Caki2 (cell line): ENCODE results near the gene RGS6. TPM values are rescaled to one million over a fixed set of nuclear protein-coding genes. Genes with fewer than 3 reads are reported as not detected.
A peak's percentile ranks its signal among the peaks of the same experiment; 100 is the strongest.

Experiments used
- DNase-seq: peaks from one replicate; pipeline ENCODE4 v3.0.0-alpha.2; 2015; ENCODE audit warnings: low read depth
- in situ Hi-C: cut with HindIII; loops from 2 replicates; pipeline ENCODE4 v1.10.0; 2016; ENCODE audit warnings: low sequenced_read_pairs, low pct_unique_long_range_greater_than_20kb, mixed read lengths
- total RNA-seq: library from RNA; depleted of rRNA; stranded (reverse); fragments of >200 nt; shearing (Covaris generic); gene quantifications from 2 replicates; pipeline ENCODE4 v1.2.3, GENCODE V29; 2014; ENCODE audit warnings: low replicate concordance

The RGS6 gene
- total RNA-seq, 1 experiment from 2014 or later, result not detected

DNA sequence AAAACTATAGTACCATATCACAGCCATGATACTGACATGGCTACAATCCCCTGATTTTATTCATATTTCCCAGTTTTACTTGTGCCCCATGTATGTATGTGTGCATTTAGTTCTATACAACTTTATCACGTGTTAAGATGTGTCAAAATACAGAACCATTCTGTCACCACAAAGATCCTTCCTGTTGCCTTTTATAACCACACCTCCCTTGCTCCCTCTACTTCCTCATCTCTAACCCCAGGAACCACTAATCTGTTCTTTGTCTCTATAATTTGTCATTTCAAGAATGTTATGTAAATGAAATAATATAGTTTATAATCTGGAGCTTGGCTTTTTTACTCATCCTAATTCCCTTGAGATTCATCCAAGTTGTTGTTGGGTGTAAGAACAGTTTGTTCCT, 603.3 kb downstream of the RGS6 start:
- no peak for DNase-seq
- in situ Hi-C loops, result no loop called here

DNA sequence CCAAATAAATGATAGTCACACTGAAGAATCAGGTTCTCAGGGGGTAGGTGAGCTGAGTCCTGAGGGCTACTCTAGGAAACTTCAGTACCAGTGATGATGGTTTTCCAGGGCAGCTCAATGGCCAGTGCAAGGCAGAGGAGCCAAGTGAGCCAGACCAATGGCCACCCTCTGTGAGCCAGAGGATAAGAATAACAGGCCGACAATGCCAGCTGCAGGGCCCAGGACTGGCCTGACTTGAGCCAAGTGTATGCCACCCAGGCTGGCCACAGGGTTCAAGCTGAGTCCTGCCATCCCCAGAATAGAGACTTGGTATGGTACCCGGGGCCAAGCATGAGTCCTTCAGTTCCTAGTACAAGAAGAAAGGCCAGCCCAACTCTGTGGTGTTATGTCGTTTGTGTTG, 606.2 kb downstream of the RGS6 start:
- in situ Hi-C loops, result no loop called here

DNA sequence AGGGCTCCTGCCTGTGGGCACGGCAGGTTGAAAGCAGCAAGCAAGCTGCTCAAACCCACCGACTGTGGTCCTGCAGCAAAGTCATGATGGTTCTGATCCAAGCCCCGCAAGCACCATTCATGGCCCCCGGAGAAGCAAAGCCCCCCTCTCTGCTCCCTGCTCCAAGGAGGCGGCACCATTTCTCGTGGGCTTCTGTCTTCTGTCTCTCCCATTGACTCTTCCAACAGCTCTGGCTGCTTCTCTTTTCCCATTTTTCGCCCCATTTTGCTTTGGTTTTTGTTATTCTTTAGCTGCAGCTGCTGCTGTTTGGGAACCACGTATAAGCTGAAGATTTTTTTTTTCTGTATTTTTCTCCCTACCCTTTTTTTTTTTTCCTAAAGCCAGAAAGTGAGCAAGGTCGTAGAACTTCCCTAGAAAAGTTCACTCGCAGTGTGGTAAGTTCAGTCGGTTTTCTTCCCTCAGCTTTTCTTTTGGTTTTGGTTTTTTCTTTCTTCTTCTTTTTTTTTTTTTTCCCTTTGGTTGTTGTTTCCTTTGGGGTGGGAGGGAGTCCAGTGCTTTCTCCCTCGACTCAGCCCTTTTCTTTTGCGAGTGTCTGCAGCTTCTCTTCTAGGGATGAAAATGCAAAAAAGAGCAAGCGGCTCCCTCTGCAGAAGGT, 607.6 kb downstream of the RGS6 start:
- in situ Hi-C loops, result no loop called here

More for the DNA sequence above, 606.2 kb downstream of the RGS6 start:
- DNase-seq, result no peak

DNA sequence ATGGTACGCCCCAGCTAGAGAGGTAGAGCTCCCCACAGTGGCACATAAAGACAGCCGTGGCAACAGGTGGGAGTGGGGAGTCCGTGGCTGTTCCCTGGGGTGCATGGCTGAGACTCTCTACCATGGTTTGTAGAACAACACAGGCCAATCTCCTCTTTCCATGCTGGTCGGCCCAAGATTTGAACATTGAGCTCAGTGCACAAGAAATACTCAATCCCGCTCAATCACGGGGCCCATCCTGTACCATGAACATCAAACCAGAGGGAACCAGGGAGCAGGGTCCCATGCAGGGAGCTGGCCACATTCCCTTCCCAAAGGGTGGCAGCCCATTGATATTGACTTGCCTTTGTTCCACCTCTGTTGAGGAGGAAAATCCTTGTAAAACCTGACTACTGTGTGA, 608.6 kb downstream of the RGS6 start:
- in situ Hi-C loops, result no loop called here
- no peak for DNase-seq

More for the DNA sequence above, 607.6 kb downstream of the RGS6 start:
- DNase-seq, result no peak

DNA sequence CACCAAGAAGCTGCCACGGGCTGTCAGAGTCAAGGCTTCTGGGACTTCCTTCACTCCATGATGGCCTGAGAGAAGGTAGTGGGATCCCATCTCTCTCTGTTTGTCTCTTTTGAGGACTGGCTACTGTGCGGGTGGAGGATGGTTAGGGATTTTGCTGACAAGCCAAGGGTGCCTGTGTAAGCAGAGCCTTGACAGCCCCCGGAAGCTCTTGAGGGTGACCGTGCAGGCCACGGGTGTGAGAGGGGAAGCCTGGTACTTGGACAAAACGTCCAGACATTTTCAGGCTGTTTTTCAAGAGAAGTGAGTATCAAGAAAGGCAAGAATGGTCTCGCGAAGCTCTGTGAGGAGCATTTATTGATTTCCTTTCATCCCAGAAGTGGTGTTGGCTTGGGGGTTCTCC, 609.3 kb downstream of the RGS6 start:
- DNase-seq, result no peak
- in situ Hi-C loops, result no loop called here

DNA sequence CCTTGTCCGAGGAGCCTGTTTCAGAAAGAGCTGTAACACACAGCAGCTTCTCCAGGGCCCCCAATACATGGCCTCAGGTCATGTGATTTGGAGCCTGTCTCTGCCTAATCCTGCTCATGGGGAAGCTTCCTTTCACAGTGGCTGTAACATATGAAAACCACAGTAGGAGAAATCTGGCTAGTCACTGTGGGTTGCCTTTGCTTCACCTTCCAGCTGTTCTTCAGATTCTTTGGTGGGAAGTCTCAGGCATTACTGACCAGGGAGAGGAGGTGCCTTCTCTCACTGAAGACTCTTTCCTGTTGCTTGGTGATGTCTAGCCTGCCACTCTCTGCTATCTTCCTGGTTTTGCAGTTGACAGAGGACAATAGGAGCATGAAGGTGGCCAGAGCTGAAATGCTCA, 611.1 kb downstream of the RGS6 start:
- DNase-seq, result no peak
- in situ Hi-C loops, result no loop called here

DNA sequence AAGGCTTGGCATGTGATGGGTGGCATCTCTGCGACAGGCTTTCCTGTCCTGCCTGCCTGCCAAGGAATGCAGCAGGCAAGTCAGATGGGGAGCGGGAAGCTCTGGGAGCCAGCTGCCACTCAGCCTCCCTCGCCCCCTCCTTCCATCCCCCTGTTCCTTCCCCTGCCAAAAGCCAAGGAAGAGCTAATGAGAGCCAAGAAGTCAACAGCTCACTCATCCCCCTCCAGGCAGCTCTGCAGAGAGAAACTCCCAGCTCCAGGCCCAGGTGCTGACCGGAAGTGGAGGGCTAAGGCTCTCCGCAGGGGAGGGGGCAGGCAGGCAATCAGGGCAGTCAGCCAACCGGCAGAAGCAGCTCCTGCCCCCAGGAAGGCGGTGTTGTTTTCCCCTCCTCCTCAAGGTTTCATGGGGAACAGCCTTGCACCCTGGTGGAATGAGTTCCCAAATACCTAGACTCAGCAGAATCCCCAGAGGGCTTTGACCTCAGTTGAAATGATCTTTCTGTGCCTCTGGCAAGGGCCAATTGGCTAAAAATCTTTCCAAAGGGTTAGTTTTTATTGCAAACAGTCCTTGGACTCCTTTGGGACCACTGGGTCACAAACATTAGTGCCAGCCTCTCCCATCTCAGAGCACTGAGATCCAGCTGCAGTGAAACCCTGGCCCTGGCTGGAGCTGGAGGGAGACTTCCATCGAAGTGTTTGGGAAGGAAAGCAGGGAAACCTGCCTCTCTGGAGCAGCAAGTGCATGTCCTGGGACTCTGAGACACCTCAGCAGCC, 612.6 kb downstream of the RGS6 start:
- DNase-seq, result no peak

DNA sequence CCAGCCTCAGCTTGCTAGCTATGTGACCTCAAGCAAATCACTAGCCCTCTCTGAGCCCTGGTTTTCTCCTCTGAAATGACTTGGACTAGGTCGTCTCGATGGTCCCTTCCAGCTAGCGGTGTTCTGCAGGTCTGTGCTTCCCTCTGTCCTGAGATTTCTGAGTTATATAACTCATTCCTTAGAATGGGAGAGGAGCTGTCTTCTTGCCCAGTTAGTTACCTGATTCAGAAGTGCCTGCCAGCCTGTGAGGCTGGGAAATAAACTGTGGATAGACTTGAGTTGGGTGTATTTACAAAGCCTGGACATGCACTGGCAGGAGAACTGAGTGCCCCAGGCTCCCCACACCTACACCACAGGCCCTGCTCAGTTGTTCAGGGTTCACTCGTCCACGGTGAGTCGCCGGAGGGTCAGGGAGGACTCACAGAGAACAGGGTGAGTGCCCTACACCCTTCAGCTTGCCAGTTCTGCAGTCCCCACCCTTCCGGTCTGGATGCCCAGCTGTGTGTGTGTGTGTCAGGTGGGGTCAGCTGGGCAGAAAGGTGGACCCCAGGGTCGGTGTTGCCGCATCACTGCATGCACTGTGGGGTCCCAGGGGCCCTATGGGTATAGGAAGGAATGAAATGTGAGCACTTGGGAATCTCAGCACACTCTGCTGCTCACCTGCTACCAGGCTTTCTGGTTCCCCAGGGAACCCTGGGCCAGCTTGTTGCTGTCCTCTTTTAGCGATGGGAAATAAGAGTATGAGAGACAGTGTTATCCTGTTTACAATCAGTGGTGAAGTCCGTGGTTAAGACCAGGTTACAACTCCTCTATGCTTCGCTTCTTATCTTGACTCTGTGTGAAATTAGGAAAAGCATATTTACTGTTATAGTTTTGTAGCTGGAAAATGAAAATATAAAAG, 613.4 kb downstream of the RGS6 start:
- in situ Hi-C loops, result no loop called here
- DNase-seq, result no peak

More for the DNA sequence above, 612.6 kb downstream of the RGS6 start:
- in situ Hi-C loops, result no loop called here

DNA sequence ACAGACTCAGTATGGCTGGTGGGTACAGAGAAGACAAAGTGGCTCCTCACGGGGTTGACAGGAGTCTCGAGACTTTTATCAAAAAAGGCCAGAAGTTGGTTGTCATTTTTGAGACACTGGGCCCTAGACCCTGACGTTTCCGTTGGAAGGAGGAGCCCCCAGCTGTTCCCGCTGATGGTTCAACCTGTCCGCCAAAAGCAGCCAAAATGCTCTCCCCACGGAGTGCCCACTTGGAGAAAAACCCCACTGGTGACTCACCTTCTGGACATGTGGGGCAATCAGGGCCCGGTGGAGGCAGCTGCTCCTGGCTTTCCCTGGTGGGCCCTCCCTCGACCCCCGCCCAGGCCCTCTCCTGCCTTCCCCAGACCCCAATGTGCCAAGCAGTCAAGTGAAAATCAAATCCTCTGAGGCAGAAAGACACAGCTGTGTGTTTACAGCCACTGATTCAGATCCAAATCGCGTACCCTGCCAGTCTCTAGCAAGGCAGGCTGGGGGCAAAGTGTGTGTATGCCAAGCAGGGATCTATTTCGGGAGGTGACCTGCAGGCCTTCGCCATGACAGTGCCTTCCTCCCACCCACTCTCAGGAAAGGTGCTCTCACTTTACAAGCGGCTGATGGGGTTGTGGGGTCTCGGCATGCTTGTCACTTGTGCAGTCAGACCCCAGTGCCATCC, 614.3 kb downstream of the RGS6 start:
- in situ Hi-C loops, result no loop called here
- no peak for DNase-seq

DNA sequence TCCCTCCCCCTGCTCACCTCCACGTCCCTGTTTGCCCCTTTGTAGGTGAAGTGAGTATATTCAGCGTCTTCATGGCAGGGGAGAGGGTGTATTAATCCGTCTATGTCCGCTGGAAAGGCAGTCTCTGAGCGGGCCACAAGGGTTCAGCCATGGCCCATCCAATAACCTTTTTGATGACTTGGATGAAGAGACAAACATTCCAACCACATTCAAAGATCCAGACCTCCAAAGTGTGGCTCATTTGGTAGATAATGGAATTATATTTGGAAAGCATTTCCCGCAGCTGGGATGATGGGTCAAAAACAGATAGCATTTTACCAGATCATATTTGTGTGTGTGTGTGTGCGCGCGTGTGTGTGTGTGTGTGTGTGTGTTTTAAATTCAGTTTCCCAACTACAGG, 615.8 kb downstream of the RGS6 start:
- in situ Hi-C loops, result no loop called here
- DNase-seq, result no peak

DNA sequence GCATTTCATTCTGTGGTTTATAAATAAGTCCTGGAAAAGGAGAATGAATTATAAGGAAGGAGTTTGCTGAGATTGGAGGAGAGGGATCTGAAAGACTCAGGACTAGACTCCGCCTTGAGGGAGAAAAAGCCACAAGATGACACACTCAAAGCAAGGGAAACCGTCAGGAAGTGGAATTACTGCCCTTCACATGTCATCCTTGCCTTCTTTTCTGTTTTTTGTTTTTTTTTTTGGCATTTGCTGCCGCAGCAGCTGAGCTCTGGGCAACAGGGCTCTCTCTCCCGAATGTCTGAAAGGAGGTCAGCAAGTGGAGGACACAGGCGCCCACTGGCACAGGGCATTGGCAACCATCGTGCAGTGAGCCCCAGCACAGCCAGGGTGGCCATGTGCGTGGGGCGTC, 616.8 kb downstream of the RGS6 start:
- in situ Hi-C loops, result no loop called here
- no peak for DNase-seq

DNA sequence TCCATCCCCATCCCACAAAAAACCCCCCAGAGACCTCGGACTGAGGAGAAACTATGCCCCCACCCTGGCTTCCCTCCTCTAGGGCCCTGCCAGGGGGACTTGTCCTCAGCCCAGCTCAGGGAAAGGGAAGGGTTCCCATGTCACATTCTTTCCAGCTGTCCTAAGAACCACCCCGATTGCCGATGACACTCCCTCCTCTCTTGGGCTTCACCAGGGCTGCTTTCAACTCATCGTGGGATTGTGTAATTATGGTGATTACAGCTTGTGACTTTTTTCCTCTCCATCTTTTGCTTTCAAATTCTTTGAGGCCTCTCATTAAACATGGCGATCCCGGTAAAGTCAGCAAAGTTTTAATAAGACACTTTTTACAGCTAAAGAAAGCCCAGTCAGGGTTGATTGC, 617.6 kb downstream of the RGS6 start:
- in situ Hi-C loops, result no loop called here
- DNase-seq, result no peak

DNA sequence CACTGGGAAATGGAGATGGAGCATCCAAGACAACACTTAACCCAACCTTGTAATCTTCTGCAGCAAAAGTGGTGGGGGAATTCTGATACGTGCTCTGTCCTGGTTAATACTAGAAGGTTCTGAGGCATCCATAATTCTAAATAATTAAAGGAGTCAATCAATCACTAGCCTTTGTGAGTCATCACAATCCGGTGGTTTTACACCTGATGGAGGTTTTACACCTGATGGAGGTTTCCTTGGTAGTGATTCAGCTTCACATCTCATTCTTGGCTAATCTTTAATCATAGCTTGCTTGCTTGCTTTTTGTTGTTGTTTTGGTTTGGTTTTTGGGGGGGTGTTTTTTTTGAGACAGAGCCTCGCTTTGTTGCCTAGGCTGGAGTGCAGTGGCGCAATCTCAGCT, 618.3 kb downstream of the RGS6 start:
- DNase-seq, result peak; percentile 18
- in situ Hi-C loops, result no loop called here

DNA sequence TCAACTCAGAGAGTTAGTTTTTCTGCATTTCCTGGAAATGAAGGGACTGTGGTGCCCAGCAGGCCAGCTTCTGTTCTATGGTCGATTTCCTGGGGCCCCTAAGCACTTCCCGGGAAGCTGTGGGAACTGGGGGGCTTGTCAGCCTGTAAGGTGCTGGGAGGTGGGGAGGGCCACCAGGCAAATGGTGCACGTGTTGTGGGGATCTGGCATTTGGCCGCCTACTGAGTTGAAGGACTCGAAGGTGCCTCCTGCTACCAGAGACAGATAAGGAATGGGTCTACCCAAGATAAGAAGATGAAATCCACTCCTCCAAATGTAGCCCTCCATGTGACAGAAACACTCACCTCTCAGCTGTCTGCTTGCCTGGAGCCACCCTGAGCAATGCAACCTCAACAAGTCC, 620.0 kb downstream of the RGS6 start:
- in situ Hi-C loops, result no loop called here
- no peak for DNase-seq

DNA sequence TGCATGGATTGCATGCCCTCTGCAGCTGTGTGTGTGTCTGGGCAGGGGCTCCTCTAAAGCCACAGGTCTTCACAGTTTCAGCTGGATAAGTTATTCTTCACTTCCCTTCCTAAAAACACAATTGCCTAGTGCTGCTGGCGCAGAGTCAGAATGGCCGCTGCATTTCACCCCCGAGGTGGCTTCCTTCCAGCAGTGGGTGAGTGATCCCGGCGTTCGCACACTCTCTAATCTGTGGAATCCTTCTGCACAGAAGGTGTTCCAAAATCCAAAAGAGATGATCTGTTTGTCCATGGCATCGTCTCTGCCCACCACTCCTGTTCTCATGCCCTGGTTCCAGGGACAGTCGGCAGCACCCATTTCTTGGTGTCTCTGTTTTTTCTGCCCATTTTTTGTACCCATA, 620.9 kb downstream of the RGS6 start:
- DNase-seq, result no peak

DNA sequence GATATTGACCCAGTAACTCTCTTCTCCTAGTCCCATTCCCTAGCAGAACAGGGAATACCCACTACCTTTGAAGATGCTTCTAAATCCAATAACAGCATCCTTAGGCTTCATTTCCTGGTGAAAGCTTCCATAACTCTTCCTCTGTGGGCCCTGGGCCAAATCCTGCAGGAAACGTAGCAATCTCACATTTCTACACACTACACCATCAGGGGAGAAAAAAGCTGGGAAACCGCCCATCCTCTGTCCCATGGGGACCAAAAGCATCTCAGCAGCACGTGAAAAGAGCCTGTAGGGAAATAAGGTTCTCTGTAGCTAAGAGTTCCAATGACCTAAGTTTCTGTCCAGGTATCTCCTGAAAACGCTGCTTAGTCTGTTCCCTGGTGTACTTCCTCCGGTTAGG, 621.4 kb downstream of the RGS6 start:
- in situ Hi-C loops, result no loop called here
- DNase-seq, result no peak

More for the DNA sequence above, 620.9 kb downstream of the RGS6 start:
- in situ Hi-C loops, result no loop called here

DNA sequence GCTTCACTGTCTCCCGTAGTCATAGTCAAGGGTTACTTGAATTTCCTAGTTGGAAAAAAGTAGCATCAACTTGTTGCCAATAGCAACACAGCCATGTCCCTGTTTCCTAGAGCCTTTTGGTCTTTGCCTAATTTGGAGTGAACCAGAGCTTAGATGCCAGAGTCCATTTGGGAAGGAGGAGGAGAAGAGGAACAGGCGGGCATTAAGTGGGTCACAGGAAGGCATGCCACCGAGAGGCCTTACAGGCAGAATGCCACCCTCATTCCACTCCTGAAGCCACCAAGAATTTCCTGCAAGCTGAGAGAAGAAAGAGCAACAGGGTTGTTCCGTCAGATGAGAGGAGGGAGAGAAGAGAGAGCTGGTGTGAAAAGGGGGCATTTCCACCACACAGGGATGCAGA, 622.2 kb downstream of the RGS6 start:
- in situ Hi-C loops, result no loop called here

DNA sequence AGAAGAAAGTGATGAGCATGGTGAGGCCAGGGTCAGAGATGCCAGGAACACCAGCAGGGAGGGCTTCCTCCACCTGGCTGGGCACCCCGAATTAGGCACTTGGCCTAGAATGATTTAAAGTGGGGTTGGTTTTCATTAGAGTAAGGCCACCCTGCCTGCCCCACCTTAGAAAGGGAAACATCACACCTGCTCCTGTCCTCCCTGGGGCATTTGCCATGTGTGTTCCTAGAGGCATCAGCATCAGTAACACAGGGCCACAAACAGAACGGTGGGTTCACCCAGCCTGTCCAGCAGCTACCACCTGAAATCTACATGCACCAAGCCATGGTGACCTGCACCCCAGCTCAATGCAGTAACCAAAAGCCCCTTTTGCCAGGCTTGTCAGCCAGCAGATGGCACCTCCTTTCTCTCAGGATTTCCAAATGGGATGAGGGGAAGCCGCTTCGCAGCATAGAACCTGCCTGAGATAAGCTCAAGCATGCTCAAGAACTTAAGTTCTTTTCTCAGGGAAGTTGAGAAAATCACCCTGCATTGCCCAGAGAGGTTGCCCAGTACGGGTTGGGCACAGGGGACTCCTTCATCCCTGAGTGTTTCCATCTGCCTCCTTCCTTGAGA, 622.9 kb downstream of the RGS6 start:
- DNase-seq, result no peak
- in situ Hi-C loops, result no loop called here

More for the DNA sequence above, 622.2 kb downstream of the RGS6 start:
- DNase-seq, result no peak
